PC-3 (cell line): ENCODE results near the gene NBPF3.
"Not testable (repeated sequence)": the region's sequence is repeated elsewhere in the genome, so short reads cannot be mapped to it uniquely, and the experiment has no call there.

Experiments used
- CTCF ChIP-seq: fragments of 300-600 bp; sonication (generic); conservative IDR thresholded peaks from 2 replicates; pipeline ENCODE4 v1.5.1; 2017; ENCODE audit warnings: antibody characterized with exemption, low read depth, mild to moderate bottlenecking, low read length
- EZH2 ChIP-seq: fragments of 300-600 bp; sonication (generic); IDR thresholded peaks from one replicate; pipeline ENCODE4 v1.6.1; 2017; ENCODE audit warnings: antibody characterized with exemption, mild to moderate bottlenecking, low read length; ENCODE audit not compliant: unreplicated experiment

GRCh38 chr1:21467946-21468345 is 28.0 kb downstream of the NBPF3 start:
- not testable (repeated sequence) for TF ChIP-seq EZH2, CTCF
